ENCODE results near the gene SHQ1. TPM values are rescaled to one million over a fixed set of nuclear protein-coding genes. Genes with fewer than 3 reads are reported as not detected.

Gene SHQ1
- total RNA-seq, 1 experiment from 2014 or later: 32.5 TPM

DNA sequence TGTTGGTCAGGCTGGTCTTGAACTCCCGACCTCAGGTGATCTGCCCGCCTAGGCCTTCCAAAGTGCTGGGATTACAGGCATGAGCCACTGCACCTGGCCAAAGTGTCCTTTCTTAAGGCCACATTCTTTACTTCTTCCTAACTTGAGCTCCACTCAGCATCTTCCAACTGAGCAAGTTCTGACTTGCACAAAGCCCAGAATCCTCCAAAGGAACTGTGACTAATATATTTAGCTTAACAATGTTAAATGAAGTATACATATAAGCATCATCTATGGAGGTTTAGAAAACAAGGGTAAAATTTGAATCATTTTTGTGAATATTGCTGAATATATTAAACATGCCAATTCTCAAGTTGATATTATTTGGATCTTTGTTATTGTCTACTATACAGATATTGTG, 93.7 kb downstream of the SHQ1 start:
- WGBS (ENCODE audit: extremely low coverage, insufficient read length, low lambda C conversion rate): no CpG with 5 or more reads among the region's 2 CpGs
- no peak overlapping the region for H2BK5ac ChIP-seq (ENCODE audit: insufficient read length, low read length)
- H3K56ac ChIP-seq (ENCODE audit: insufficient read length, low read depth, low read length): no peak overlapping the region
- H3K4ac ChIP-seq (ENCODE audit: low read depth, low read length): no peak overlapping the region
- no peak overlapping the region for H4K8ac ChIP-seq (replicated peaks; ENCODE audit: insufficient read length, low read depth, low read length)
- H3K9me3 ChIP-seq (ENCODE audit: control insufficient read depth, low read depth, low read length): no peaks in the 10 kb centered on the region
- H3K27ac ChIP-seq (ENCODE audit: insufficient read length, low read depth, low read length): no peak overlapping the region
- no peak overlapping the region for H3K18ac ChIP-seq (ENCODE audit: insufficient read length, low read depth, low read length)
- H2BK15ac ChIP-seq (ENCODE audit: low read depth, low read length): no peak overlapping the region
- Mint-ChIP-seq H3K9me3 (no peaks in the 10 kb centered on the region), H3K27ac (no peak overlapping the region), H3K4me1 (0 out of 4 replicates have a peak, but pooled peaks cover 0 to 3% of the 10 kb centered on the region in 2 experiments), H3K4me3 (no peak overlapping the region), H3K27me3 (ENCODE audit: low read depth) (no peaks in the 10 kb centered on the region), H3K36me3 (ENCODE audit: insufficient read depth in 1 of 3, low read depth in 3 of 3) (no peaks in the 10 kb centered on the region; a peak in 2 of 7 replicates)
- no peak overlapping the region for H2BK20ac ChIP-seq (ENCODE audit: low read depth, low read length, poor library complexity, severe bottlenecking)
- no peak overlapping the region for H3K9ac ChIP-seq (ENCODE audit: extremely low read depth, insufficient read length, low read length)
- no peak overlapping the region for H2BK120ac ChIP-seq (ENCODE audit: low read depth, low read length, poor library complexity, severe bottlenecking)
- no peaks in the 10 kb centered on the region for H3K4me1 ChIP-seq (ENCODE audit: insufficient read depth, low read length)
- H3K79me1 ChIP-seq (ENCODE audit: insufficient read depth, low read depth, low read length, poor library complexity, severe bottlenecking): no peaks in the 10 kb centered on the region
- H2AFZ ChIP-seq (ENCODE audit: low read length): no peak overlapping the region
- H3K79me2 ChIP-seq (ENCODE audit: insufficient read depth, low read length): no peaks in the 10 kb centered on the region
- H4K91ac ChIP-seq (ENCODE audit: insufficient read length, low read depth, low read length): no peak overlapping the region
- TF ChIP-seq, protein P1, sequence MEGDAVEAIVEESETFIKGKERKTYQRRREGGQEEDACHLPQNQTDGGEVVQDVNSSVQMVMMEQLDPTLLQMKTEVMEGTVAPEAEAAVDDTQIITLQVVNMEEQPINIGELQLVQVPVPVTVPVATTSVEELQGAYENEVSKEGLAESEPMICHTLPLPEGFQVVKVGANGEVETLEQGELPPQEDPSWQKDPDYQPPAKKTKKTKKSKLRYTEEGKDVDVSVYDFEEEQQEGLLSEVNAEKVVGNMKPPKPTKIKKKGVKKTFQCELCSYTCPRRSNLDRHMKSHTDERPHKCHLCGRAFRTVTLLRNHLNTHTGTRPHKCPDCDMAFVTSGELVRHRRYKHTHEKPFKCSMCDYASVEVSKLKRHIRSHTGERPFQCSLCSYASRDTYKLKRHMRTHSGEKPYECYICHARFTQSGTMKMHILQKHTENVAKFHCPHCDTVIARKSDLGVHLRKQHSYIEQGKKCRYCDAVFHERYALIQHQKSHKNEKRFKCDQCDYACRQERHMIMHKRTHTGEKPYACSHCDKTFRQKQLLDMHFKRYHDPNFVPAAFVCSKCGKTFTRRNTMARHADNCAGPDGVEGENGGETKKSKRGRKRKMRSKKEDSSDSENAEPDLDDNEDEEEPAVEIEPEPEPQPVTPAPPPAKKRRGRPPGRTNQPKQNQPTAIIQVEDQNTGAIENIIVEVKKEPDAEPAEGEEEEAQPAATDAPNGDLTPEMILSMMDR (conservative IDR thresholded peaks at IDR 0.05): no peak
- no peak overlapping the region for H3T11ph ChIP-seq (ENCODE audit: low read length)
- no peak for DNase-seq
- no peak overlapping the region for H2BK12ac ChIP-seq (ENCODE audit: insufficient read length, low read depth, low read length)
- no peaks in the 10 kb centered on the region for H3K27me3 ChIP-seq (ENCODE audit: insufficient read depth, low read length)
- no peak overlapping the region for H3K14ac ChIP-seq (ENCODE audit: insufficient read depth, low read length)
- H4K5ac ChIP-seq (ENCODE audit: insufficient read length, low read depth, low read length): no peak overlapping the region
- no peak overlapping the region for H2AK5ac ChIP-seq (ENCODE audit: insufficient read length, low read length)
- H3K23ac ChIP-seq (ENCODE audit: insufficient read length, low read depth, low read length): no peak overlapping the region
- H3K4me2 ChIP-seq (ENCODE audit: insufficient read depth, insufficient read length, low read length): no peak overlapping the region
- no peaks in the 10 kb centered on the region for H4K20me1 ChIP-seq (ENCODE audit: control insufficient read depth, insufficient read depth, insufficient read length)
- no peaks in the 10 kb centered on the region for H3K23me2 ChIP-seq (ENCODE audit: insufficient read length, low read depth, low read length, poor library complexity, severe bottlenecking)
